ENCODE data around the gene ZNF436. TPM values are rescaled to one million over a fixed set of nuclear protein-coding genes. Genes with fewer than 3 reads are reported as not detected.

The ZNF436 gene
- total RNA-seq, 1 donor: 32.9 TPM

- peaks cover 14% of the 10 kb centered on the region for H3K4me1 ChIP-seq (ENCODE audit: insufficient read depth, low read length)
- no peak for TF ChIP-seq CTCF (IDR thresholded peaks at IDR 0.05; ENCODE audit: extremely low read depth, low read depth, low read length)
- H2AFZ ChIP-seq (ENCODE audit: low read length): no peak overlapping the region
- H3K9me3 ChIP-seq (ENCODE audit: low read depth, low read length): no peaks in the 10 kb centered on the region
- H3K27ac ChIP-seq (ENCODE audit: low read depth, low read length): no peak overlapping the region
- no peaks in the 10 kb centered on the region for H3K27me3 ChIP-seq (ENCODE audit: insufficient read depth, low read length)
- DNase-seq (ENCODE audit: insufficient read length, low spot score, missing footprints): no peak
- no peak overlapping the region for H3K4me3 ChIP-seq (ENCODE audit: insufficient read depth, low read length)
- no peak overlapping the region for H3K4me2 ChIP-seq (ENCODE audit: insufficient read depth, low read length)
- H4K20me1 ChIP-seq (ENCODE audit: insufficient read depth, low read length): peaks cover 24% of the 10 kb centered on the region
- H3K79me2 ChIP-seq (ENCODE audit: insufficient read depth, low read length): peaks cover 30% of the 10 kb centered on the region
- no peaks in the 10 kb centered on the region for H3K36me3 ChIP-seq (ENCODE audit: insufficient read depth, low read length)
These were observed 23.7 kb downstream of the ZNF436 start for GRCh38 chr1:23345920-23346319.

- H3K4me2 ChIP-seq (ENCODE audit: insufficient read depth, low read length): peak overlapping the region; percentile 72
These were observed 24.6 kb downstream of the ZNF436 start for GRCh38 chr1:23344987-23345472.

GRCh38 chr1:23344111-23344986 lies 25.3 kb downstream of the ZNF436 start, which contains the start of gene HNRNPR:
Gene HNRNPR (minus strand): TSS chr1:23344284. CDS start chr1:23341008, 3,276 bp downstream.
- peak; percentile 99 for DNase-seq (ENCODE audit: insufficient read length, low spot score, missing footprints)
- Histone ChIP-seq H4K20me1 (ENCODE audit: insufficient read depth, low read length) (peaks cover 32% of the 10 kb centered on the region), H3K27me3 (ENCODE audit: insufficient read depth, low read length) (no peaks in the 10 kb centered on the region), H3K4me1 (ENCODE audit: insufficient read depth, low read length) (peaks cover 28% of the 10 kb centered on the region), H2AFZ (ENCODE audit: low read length) (peak within 1 kb of the TSS; percentile 90), H3K36me3 (ENCODE audit: insufficient read depth, low read length) (no peaks in the 10 kb centered on the region), H3K9me3 (ENCODE audit: low read depth, low read length) (no peaks in the 10 kb centered on the region), H3K27ac (ENCODE audit: low read depth, low read length) (peak within 1 kb of the TSS; percentile 93), H3K4me2 (ENCODE audit: insufficient read depth, low read length) (peak within 1 kb of the TSS; percentile 90), H3K79me2 (ENCODE audit: insufficient read depth, low read length) (peaks cover 45% of the 10 kb centered on the region), H3K4me3 (ENCODE audit: insufficient read depth, low read length) (peak within 1 kb of the TSS; percentile 78)
- TF ChIP-seq CTCF (IDR thresholded peaks at IDR 0.05; ENCODE audit: extremely low read depth, low read depth, low read length): no peak

More at GRCh38 chr1:23344987-23345472, 24.6 kb downstream of the ZNF436 start:
- DNase-seq (ENCODE audit: insufficient read length, low spot score, missing footprints): peak; percentile 76
- H3K27ac ChIP-seq (ENCODE audit: low read depth, low read length): peak overlapping the region; percentile 93
- H3K4me1 ChIP-seq (ENCODE audit: insufficient read depth, low read length): peaks cover 22% of the 10 kb centered on the region
- no peaks in the 10 kb centered on the region for H3K27me3 ChIP-seq (ENCODE audit: insufficient read depth, low read length)
- no peaks in the 10 kb centered on the region for H3K9me3 ChIP-seq (ENCODE audit: low read depth, low read length)
- H3K36me3 ChIP-seq (ENCODE audit: insufficient read depth, low read length): no peaks in the 10 kb centered on the region
- TF ChIP-seq CTCF (IDR thresholded peaks at IDR 0.05; ENCODE audit: extremely low read depth, low read depth, low read length): no peak
- peak overlapping the region; percentile 90 for H2AFZ ChIP-seq (ENCODE audit: low read length)
- H3K79me2 ChIP-seq (ENCODE audit: insufficient read depth, low read length): peaks cover 38% of the 10 kb centered on the region
- H4K20me1 ChIP-seq (ENCODE audit: insufficient read depth, low read length): peaks cover 32% of the 10 kb centered on the region
- peak overlapping the region; percentile 78 for H3K4me3 ChIP-seq (ENCODE audit: insufficient read depth, low read length)
